ENCODE measurements around the gene CST3. TPM values are rescaled to one million over a fixed set of nuclear protein-coding genes. Genes with fewer than 3 reads are reported as not detected.

CST3 gene
- total RNA-seq, 1 experiment from 2014 or later = 158 TPM

DNA sequence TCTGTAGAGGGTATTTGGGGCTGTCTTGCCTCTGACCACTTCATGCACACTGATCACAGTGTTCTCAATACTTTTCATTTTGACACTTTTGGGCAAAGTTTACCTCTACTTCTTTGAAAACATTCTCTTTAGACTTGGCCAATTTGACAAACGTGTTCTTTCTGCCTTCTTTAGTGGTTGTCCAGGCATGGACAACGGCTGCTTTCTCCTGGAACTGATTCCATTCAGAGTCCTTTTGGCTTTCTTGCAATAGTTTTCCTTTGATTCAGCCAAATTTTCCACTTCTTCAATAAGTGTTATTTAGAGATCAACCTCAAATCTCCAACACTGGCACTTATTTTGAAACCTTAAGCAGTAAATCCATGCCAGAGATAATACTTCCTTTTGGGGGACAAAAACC is 25.4 kb downstream of the CST3 start:
- ChIA-PET POLR2A (no interaction called here), CTCF (no interaction called here)
- no peaks in the 10 kb centered on the region for H3K27me3 ChIP-seq (ENCODE audit: control insufficient read depth, insufficient read depth, low read length)
- no peaks in the 10 kb centered on the region for H3K9me3 ChIP-seq (ENCODE audit: control insufficient read depth, insufficient read depth, low read depth, low read length)
- no peak for ATAC-seq
- H3K27ac ChIP-seq (ENCODE audit: low read length) = no peak overlapping the region
- no peak overlapping the region for H3K4me3 ChIP-seq (ENCODE audit: low read depth in 2 of 2, low read length in 2 of 2)
- TF ChIP-seq CTCF (IDR thresholded peaks at IDR 0.05) (no peak), POLR2AphosphoS5 (IDR thresholded peaks at IDR 0.05; ENCODE audit: low read depth, low read length) (no peak)
- no peaks in the 10 kb centered on the region for H3K4me1 ChIP-seq (ENCODE audit: control insufficient read depth, insufficient read depth, low read length)
- DNase-seq (ENCODE audit: low read depth, low spot score) = no peak
- intact Hi-C loops (cut with micrococcal nuclease; ENCODE audit: unreplicated experiment) (loop anchor here (10.0 kb wide), 1 partner anchor 62 kb away; no protein-coding TSS in a partner anchor), in situ Hi-C loops (cut with HindIII; ENCODE audit: low pct_unique_long_range_greater_than_20kb, low sequenced_read_pairs) (no loop called here)
- no peaks in the 10 kb centered on the region for H3K36me3 ChIP-seq (ENCODE audit: control insufficient read depth, insufficient read depth, low read length)
- no TSS peak for BruUV-seq (replicated peaks)

- intact Hi-C loops (cut with micrococcal nuclease; ENCODE audit: unreplicated experiment) = loop anchor here (10.0 kb wide), 1 partner anchor 65 kb away; no protein-coding TSS in a partner anchor
- TF ChIP-seq SIN3A (IDR thresholded peaks at IDR 0.05; ENCODE audit: borderline replicate concordance, insufficient read depth, low read depth, low read length) (no peak), TCF7L2 (IDR thresholded peaks at IDR 0.05; ENCODE audit: low read depth, low read length) (no peak)
- H3K27me3 ChIP-seq (ENCODE audit: control insufficient read depth, insufficient read depth, low read length) = no peaks in the 10 kb centered on the region; the same call in 1 of the 2 replicates
- ChIA-PET POLR2A (no interaction called here), CTCF (no interaction called here)
- no peaks in the 10 kb centered on the region for H3K4me1 ChIP-seq (ENCODE audit: control insufficient read depth, insufficient read depth, low read length)
- no peak overlapping the region for H3K4me3 ChIP-seq (ENCODE audit: low read depth in 2 of 2, low read length in 2 of 2)
- ATAC-seq (no peak), DNase-seq (ENCODE audit: low read depth, low spot score) (no peak)
- BruUV-seq (replicated peaks) = no TSS peak
- in situ Hi-C loops (cut with HindIII; ENCODE audit: low pct_unique_long_range_greater_than_20kb, low sequenced_read_pairs) = no loop called here
- no peak overlapping the region for H3K27ac ChIP-seq (ENCODE audit: low read length)
- no peaks in the 10 kb centered on the region for H3K9me3 ChIP-seq (ENCODE audit: control insufficient read depth, insufficient read depth, low read depth, low read length)
- no peaks in the 10 kb centered on the region for H3K36me3 ChIP-seq (ENCODE audit: control insufficient read depth, insufficient read depth, low read length)
Measured at GRCh38 chr20:23609486-23610109, 28.2 kb downstream of the CST3 start.

DNA sequence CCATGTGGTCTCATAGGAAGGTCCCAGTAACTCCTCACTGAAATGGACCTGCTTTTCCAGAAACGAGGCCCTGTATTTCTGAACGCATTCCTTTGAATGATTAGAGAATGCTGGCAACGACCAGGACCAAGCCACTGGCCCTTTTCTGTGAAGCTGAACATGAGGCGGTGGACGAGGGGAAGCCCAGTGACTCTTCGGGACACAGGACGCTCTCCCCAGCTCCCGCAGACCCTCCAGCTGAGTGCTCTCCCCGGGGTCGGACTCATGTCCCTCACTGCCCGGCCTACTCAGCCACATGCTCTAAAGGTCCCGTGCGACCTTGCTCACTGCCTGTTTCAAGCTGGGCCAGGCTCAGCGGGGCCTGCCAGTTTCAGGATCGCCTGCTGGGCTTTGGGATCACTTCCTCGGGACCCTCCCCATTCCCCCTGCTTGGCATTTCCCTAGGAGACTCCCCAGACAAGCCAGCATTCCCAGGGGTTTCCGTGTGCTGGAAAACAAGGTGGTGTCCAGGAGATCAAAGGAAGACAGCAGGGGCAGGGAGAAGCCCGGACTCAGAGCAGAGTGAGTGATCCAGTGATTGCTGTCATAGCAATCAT is 29.4 kb downstream of the CST3 start:
- TF ChIP-seq POLR2AphosphoS5 (IDR thresholded peaks at IDR 0.05; ENCODE audit: low read depth, low read length) = no peak
- no peak for TF ChIP-seq CTCF (IDR thresholded peaks at IDR 0.05)
- no peak for TF ChIP-seq REST (IDR thresholded peaks at IDR 0.05; ENCODE audit: insufficient read depth in 1 of 2, low read depth in 2 of 2, low read length in 1 of 2)
- no peak for TF ChIP-seq SIN3A (IDR thresholded peaks at IDR 0.05; ENCODE audit: borderline replicate concordance, insufficient read depth, low read depth, low read length)
- TF ChIP-seq TCF7L2 (IDR thresholded peaks at IDR 0.05; ENCODE audit: low read depth, low read length) = no peak
- H3K9me3 ChIP-seq (ENCODE audit: control insufficient read depth, insufficient read depth, low read depth, low read length) = no peaks in the 10 kb centered on the region
- no TSS peak for BruUV-seq (replicated peaks)
- H3K4me1 ChIP-seq (ENCODE audit: control insufficient read depth, insufficient read depth, low read length) = no peaks in the 10 kb centered on the region
- in situ Hi-C loops (cut with HindIII; ENCODE audit: low pct_unique_long_range_greater_than_20kb, low sequenced_read_pairs) = no loop called here
- intact Hi-C loops (cut with micrococcal nuclease; ENCODE audit: unreplicated experiment) = no loop called here
- ATAC-seq (no peak), DNase-seq (ENCODE audit: low read depth, low spot score) (no peak)
- no peak overlapping the region for H3K27ac ChIP-seq (ENCODE audit: low read length)
- H3K36me3 ChIP-seq (ENCODE audit: control insufficient read depth, insufficient read depth, low read length) = no peaks in the 10 kb centered on the region
- H3K27me3 ChIP-seq (ENCODE audit: control insufficient read depth, insufficient read depth, low read length) = no peaks in the 10 kb centered on the region; the same call in 1 of the 2 replicates
- ChIA-PET POLR2A (no interaction called here), CTCF (interaction anchor here (0.6 to 0.9 kb wide), 2 partner anchors 113 to 166 kb away, joined by 3 to 6 read pairs; no protein-coding TSS in a partner anchor)
- H3K4me3 ChIP-seq (ENCODE audit: low read depth in 2 of 2, low read length in 2 of 2) = no peak overlapping the region
